H1 (cell line): Measurements from ENCODE around the gene RAB1A. TPM values are rescaled to one million over a fixed set of nuclear protein-coding genes. Genes with fewer than 3 reads are reported as not detected.

ENCODE experiments used
- KDM4A ChIP-seq: IDR thresholded peaks from one replicate; pipeline ENCODE4 v1.7.1; 2012; ENCODE audit warnings: low read depth, mild to moderate bottlenecking, moderate library complexity, low read length, inconsistent platforms; ENCODE audit not compliant: severe bottlenecking
- KDM5A ChIP-seq: fragments of 200-600 bp; IDR thresholded peaks from 2 replicates; pipeline ENCODE4 v1.7.1; 2012; ENCODE audit warnings: mild to moderate bottlenecking, low read length, inconsistent platforms, mixed read lengths
- RNF2 ChIP-seq: fragments of 200-900, 300-1000 bp; sonication (generic); IDR thresholded peaks from 2 replicates; pipeline ENCODE4 v1.7.1; 2016; ENCODE audit warnings: borderline replicate concordance, low read depth, mild to moderate bottlenecking, antibody characterized with exemption, low read length; ENCODE audit not compliant: poor library complexity, severe bottlenecking; ENCODE audit errors: missing control alignments
- SUZ12 ChIP-seq: fragments of 200-600 bp; sonication (generic); IDR thresholded peaks from 2 replicates; pipeline ENCODE4 v1.6.1; 2012; ENCODE audit warnings: mild to moderate bottlenecking, inconsistent platforms, low read length, moderate library complexity, mixed read lengths
- TBP ChIP-seq: IDR thresholded peaks from 2 replicates; pipeline ENCODE4 v1.6.1; 2011; ENCODE audit warnings: low read depth, low read length, improper control_type of control experiment
- USF2 ChIP-seq: IDR thresholded peaks from 2 replicates; pipeline ENCODE4 v1.6.1; 2011; ENCODE audit warnings: low read length, improper control_type of control experiment
- polyA plus RNA-seq, 7 experiments: library from polyadenylated mRNA; depleted of rRNA in 3 of 7; stranded (reverse) in 5 of 7; unstranded in 2 of 7; fragments of >200 nt in 5 of 7; fragments of 200-250 nt in 2 of 7; gene quantifications; 1 replicate in 5 of 7; 2 replicates in 1 of 7; 4 replicates in 1 of 7; pipeline versions ENCODE4 v1.2.1 to v1.2.3, GENCODE V29; 2011 to 2013; ENCODE audit warnings: missing spikeins in 2 of 7, mixed read lengths in 2 of 7
- total RNA-seq: library from RNA; stranded (reverse); fragmentation: NEBNext Ultra II Directional; extraction: Animal tissue kit (Norgen Biotek cat#: 25700); gene quantifications from 2 replicates; pipeline ENCODE4 v1.2.1, GENCODE V29; 2021

RAB1A gene
- total and polyA plus RNA-seq, 2 of the 8 experiments (the other 6 are each of a cell fraction or from before 2014, with no cell fraction given): 77.9 to 120 TPM

- TF ChIP-seq USF2 (no peak), TBP (no peak), KDM4A (no peak), SUZ12 (no peak), RNF2 (no peak), KDM5A (no peak)
- TF ChIP-seq, all 59 proteins: peak for 0
These were observed 57.5 kb downstream of the RAB1A start (continued) for GRCh38 chr2:65072181-65072970.
